Uterus (tissue), 4 donors: Measurements from ENCODE around the gene FBN1. TPM values are rescaled to one million over a fixed set of nuclear protein-coding genes. Genes with fewer than 3 reads are reported as not detected.

Experiments used
- DNase-seq, 2 donors: peaks; one replicate each; pipeline ENCODE4 v3.0.0-alpha.2; 2019 to 2020
- H3K27ac ChIP-seq, 2 donors: fragments of 200-600 bp; sonication (generic); 1 replicate in 1 of 2; 2 replicates in 1 of 2; pipeline ENCODE4 v1.5.1; 2016 to 2018
- H3K27me3 ChIP-seq, 2 donors: fragments of 200-600 bp; sonication (generic); one replicate each; pipeline ENCODE4 v1.5.1; 2018 to 2019; ENCODE audit warnings: control low read depth in 1 of 2
- H3K36me3 ChIP-seq, 2 donors: fragments of 200-600 bp; sonication (generic); one replicate each; pipeline ENCODE4 v1.5.1; 2019; ENCODE audit warnings: control low read depth in 1 of 2
- H3K4me1 ChIP-seq, 2 donors: fragments of 200-600 bp; sonication (generic); one replicate each; pipeline ENCODE4 v1.5.1; 2018 to 2019; ENCODE audit warnings: control low read depth in 1 of 2
- H3K4me3 ChIP-seq, 2 donors: fragments of 200-600 bp; sonication (generic); 1 replicate in 1 of 2; 2 replicates in 1 of 2; pipeline ENCODE4 v1.5.1; 2018 to 2019; ENCODE audit warnings: mild to moderate bottlenecking in 1 of 2
- H3K9me3 ChIP-seq, 2 donors: fragments of 200-600 bp; sonication (generic); one replicate each; pipeline ENCODE4 v1.5.1; 2019; ENCODE audit warnings: control low read depth in 1 of 2
- CTCF ChIP-seq, 4 experiments: fragments of 200-600 bp in 2 of 4; fragments of 450-650 bp in 2 of 4; sonication (generic) in 2 of 4; IDR thresholded peaks; one replicate each; pipeline ENCODE4 v1.5.1; 2016 to 2019; ENCODE audit warnings: antibody characterized with exemption in 4 of 4, mild to moderate bottlenecking in 2 of 4, moderate library complexity in 1 of 4
- POLR2A ChIP-seq, 2 donors: fragments of 450-650 bp; IDR thresholded peaks; one replicate each; pipeline ENCODE4 v1.6.1; 2016; ENCODE audit warnings: antibody characterized with exemption in 2 of 2, mild to moderate bottlenecking in 1 of 2, moderate library complexity in 1 of 2
- intact Hi-C: fragments of 100-400 bp; cut with DNase I; formaldehyde crosslinking; loops from one replicate; pipeline ENCODE4 v1.15.1; 2023; ENCODE audit warnings: low total_unique reads
- total RNA-seq, 4 donors: library from RNA; depleted of rRNA in 3 of 4; stranded (reverse); fragments of >200 nt in 3 of 4; gene quantifications; one replicate each; pipeline versions ENCODE4 v1.1.0 to v1.2.4, GENCODE V29; 2014 to 2023
- donor health status: DM: yes; HTN: yes; CAD: no.

The FBN1 gene
- total RNA-seq, 4 donors from 2014 or later = 76.3 to 584 (median 95.8) TPM

DNA sequence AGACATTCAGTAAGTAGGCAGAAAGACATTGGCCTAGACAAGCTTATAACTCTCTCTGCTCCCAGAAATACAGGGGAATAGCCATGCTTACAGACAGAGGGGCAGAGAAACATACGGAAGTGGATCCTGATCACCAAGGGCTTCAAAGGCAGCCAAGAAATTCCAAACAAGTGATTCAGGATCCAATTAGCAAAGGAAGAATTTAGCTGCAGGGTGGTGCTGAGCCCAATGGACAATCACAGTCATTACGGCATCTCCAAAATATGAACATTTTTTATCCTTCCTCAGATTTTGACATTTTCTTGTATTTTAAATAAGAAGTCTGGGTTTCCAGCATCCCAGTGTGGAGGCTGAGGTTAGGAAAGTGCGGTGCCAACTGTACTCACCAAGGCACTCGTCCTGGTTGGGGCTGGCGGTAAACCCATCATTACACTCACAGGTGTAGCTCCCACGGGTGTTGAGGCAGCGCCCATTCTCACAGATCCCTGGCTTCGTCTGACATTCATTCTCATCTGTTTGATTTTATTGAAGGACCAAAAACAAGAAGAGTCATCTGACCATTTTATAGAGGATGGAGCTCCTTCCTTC lies 217.5 kb downstream of the FBN1 start:
- DNase-seq = no peak
- no peaks in the 10 kb centered on the region for H3K9me3 ChIP-seq
- intact Hi-C loops = no loop called here
- no peaks in the 10 kb centered on the region for H3K4me1 ChIP-seq
- no peaks in the 10 kb centered on the region for H3K36me3 ChIP-seq
- H3K4me3 ChIP-seq = no peak overlapping the region
- no peak for TF ChIP-seq CTCF (IDR thresholded peaks at IDR 0.05)
- TF ChIP-seq POLR2A (IDR thresholded peaks at IDR 0.05) = no peak
- H3K27me3 ChIP-seq = no peaks in the 10 kb centered on the region
- H3K27ac ChIP-seq = peak overlapping the region in 1 of 2 donors; percentile 33

- H3K36me3 ChIP-seq = no peaks in the 10 kb centered on the region
- H3K9me3 ChIP-seq = no peaks in the 10 kb centered on the region
- no peak for DNase-seq
- peak overlapping the region; percentile 6 to 33 for H3K27ac ChIP-seq
- H3K4me3 ChIP-seq = no peak overlapping the region
- H3K4me1 ChIP-seq = no peaks in the 10 kb centered on the region
- TF ChIP-seq POLR2A (IDR thresholded peaks at IDR 0.05) = no peak
- no peak for TF ChIP-seq CTCF (IDR thresholded peaks at IDR 0.05)
- intact Hi-C loops = no loop called here
- H3K27me3 ChIP-seq = no peaks in the 10 kb centered on the region
These were observed 218.0 kb downstream of the FBN1 start for GRCh38 chr15:48427479-48427878.

DNA sequence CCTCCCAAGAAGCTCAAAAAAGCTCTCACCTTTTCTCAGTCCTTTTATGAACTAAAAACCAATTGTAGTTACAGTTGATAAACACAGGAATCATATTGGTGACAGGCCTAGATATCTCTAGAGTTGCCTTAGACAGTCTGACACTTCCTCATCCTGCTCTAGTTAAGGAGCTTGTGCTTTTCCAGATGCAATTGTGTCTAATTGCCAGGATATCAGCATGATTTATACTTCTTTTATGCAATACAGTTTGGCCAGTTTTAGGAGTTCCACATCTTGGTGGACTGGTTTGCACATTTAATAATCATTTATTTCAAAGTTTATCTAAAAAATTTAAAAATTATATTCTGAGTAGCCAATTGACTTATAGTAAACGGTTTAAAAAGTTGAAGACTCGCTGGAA lies 218.6 kb downstream of the FBN1 start:
- DNase-seq = no peak
- H3K27ac ChIP-seq = peak overlapping the region in 1 of 2 donors; percentile 33
- no peaks in the 10 kb centered on the region for H3K36me3 ChIP-seq
- no peak for TF ChIP-seq CTCF (IDR thresholded peaks at IDR 0.05)
- TF ChIP-seq POLR2A (IDR thresholded peaks at IDR 0.05) = no peak
- intact Hi-C loops = no loop called here
- H3K9me3 ChIP-seq = no peaks in the 10 kb centered on the region
- H3K4me3 ChIP-seq = no peak overlapping the region
- H3K4me1 ChIP-seq = no peaks in the 10 kb centered on the region
- no peaks in the 10 kb centered on the region for H3K27me3 ChIP-seq

- intact Hi-C loops = no loop called here
- Histone ChIP-seq H3K27ac (no peak overlapping the region), H3K36me3 (no peaks in the 10 kb centered on the region), H3K4me1 (no peaks in the 10 kb centered on the region), H3K4me3 (no peak overlapping the region), H3K27me3 (no peaks in the 10 kb centered on the region), H3K9me3 (no peaks in the 10 kb centered on the region)
- TF ChIP-seq POLR2A (IDR thresholded peaks at IDR 0.05) (no peak), CTCF (IDR thresholded peaks at IDR 0.05) (no peak)
- DNase-seq = no peak
These were observed 219.5 kb downstream of the FBN1 start for GRCh38 chr15:48426044-48426443.

DNA sequence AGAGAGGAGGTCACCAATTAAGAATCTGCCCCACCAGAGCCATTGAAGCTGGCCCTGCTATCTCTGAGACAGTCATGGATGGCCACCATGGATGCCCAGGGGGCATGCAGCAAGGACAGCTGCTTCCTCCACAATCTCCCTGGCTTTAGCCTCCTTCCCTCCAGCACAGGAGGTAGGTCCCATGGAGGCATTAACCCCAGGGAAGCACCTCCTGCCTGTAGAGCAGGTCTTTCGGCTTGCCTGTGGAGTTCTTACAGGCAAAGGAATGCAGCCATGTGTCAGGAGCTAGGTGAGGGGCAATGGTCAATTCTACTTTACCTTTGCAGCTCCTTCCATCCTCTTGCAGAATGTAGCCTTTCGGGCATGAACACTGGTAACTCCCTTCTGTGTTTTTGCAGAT lies 220.5 kb downstream of the FBN1 start:
- Histone ChIP-seq H3K27me3 (no peaks in the 10 kb centered on the region), H3K4me3 (no peak overlapping the region), H3K9me3 (no peaks in the 10 kb centered on the region), H3K4me1 (no peaks in the 10 kb centered on the region), H3K36me3 (no peaks in the 10 kb centered on the region), H3K27ac (no peak overlapping the region)
- intact Hi-C loops = no loop called here
- TF ChIP-seq POLR2A (IDR thresholded peaks at IDR 0.05) = no peak
- TF ChIP-seq CTCF (IDR thresholded peaks at IDR 0.05) = no peak
- DNase-seq = no peak
